Adrenal gland (tissue), 5 donors: ENCODE data around the gene SH3BP5L.

Source experiments
- CTCF ChIP-seq, 6 experiments: fragments of 450-650 bp in 4 of 6; fragments of 200-600 bp in 2 of 6; sonication (generic) in 1 of 6; IDR thresholded peaks; 1 replicate in 5 of 6; 2 replicates in 1 of 6; pipeline versions ENCODE4 v1.5.1 to v1.8.0; 2016 to 2021; ENCODE audit warnings: antibody characterized with exemption in 6 of 6, mild to moderate bottlenecking in 2 of 6, moderate library complexity in 1 of 6
- POLR2A ChIP-seq, 2 donors: fragments of 450-650 bp; IDR thresholded peaks; one replicate each; pipeline ENCODE4 v1.6.1; 2017; ENCODE audit warnings: antibody characterized with exemption in 2 of 2, mild to moderate bottlenecking in 2 of 2, moderate library complexity in 1 of 2
- donor health status: DM: no; HTN: no; CAD: no.

GRCh38 chr1:248849637-248850036 lies 23.9 kb upstream of the SH3BP5L start:
- no peak for TF ChIP-seq POLR2A (IDR thresholded peaks at IDR 0.05)
- TF ChIP-seq CTCF (IDR thresholded peaks at IDR 0.05): no peak
